ENCODE measurements around the gene WNT5A. TPM values are rescaled to one million over a fixed set of nuclear protein-coding genes. Genes with fewer than 3 reads are reported as not detected.
"Not testable (repeated sequence)": the region's sequence is repeated elsewhere in the genome, so short reads cannot be mapped to it uniquely, and the experiment has no call there.

The WNT5A gene
- total and polyA plus RNA-seq, 2 experiments from 2014 or later, result 76.1 to 298 TPM

- Histone ChIP-seq H3K9me2 (ENCODE audit: insufficient read depth) (no peaks in the 10 kb centered on the region), H3K9ac (no peak overlapping the region), H3K36me3 (ENCODE audit: low read depth) (no peaks in the 10 kb centered on the region), H3K79me2 (ENCODE audit: insufficient read depth) (no peaks in the 10 kb centered on the region), H3K9me3 (ENCODE audit: low read depth) (no peaks in the 10 kb centered on the region), H3F3A (ENCODE audit: insufficient read depth) (peaks cover 9% of the 10 kb centered on the region; the same call in 1 of the 2 replicates), H3K4me2 (ENCODE audit: unreplicated experiment) (no peak overlapping the region), H3K4me1 (ENCODE audit: insufficient read depth) (peaks cover 16% of the 10 kb centered on the region), H3K4me3 (no peak overlapping the region), H3K27me3 (replicated peaks; ENCODE audit: insufficient read depth) (peaks cover 4% of the 10 kb centered on the region; the same call in 1 of the 2 replicates), H4K20me1 (ENCODE audit: insufficient read depth) (no peaks in the 10 kb centered on the region), H2AFZ (no peak overlapping the region), H3K27ac (no peak overlapping the region)
- TF ChIP-seq EZH2 (IDR thresholded peaks at IDR 0.05; ENCODE audit: insufficient read depth, poor library complexity, severe bottlenecking) (no peak), EZH2phosphoT487 (IDR thresholded peaks at IDR 0.05; ENCODE audit: insufficient read depth, low read depth) (no peak)
- WGBS, 2 experiments (ENCODE audit: low coverage in 1 of 2, low lambda C conversion rate in 2 of 2, missing lambda C conversion rate in 2 of 2), result 56 to 58% methylated on average over 4 of the region's 4 CpGs
- in situ Hi-C loops (cut with MboI), result no loop called here
- no peak for DNase-seq
These were observed 18.7 kb upstream of the WNT5A start for GRCh38 chr3:55505776-55506175.

GRCh38 chr3:55505102-55505501 lies 18.0 kb upstream of the WNT5A start:
- H3K79me2 ChIP-seq (ENCODE audit: insufficient read depth); H3K9me2 ChIP-seq (ENCODE audit: insufficient read depth); H3K4me3 ChIP-seq; H2AFZ ChIP-seq; H3K27ac ChIP-seq; H3K9me3 ChIP-seq (ENCODE audit: low read depth); H3K4me2 ChIP-seq (ENCODE audit: unreplicated experiment); H3K9ac ChIP-seq; H3K36me3 ChIP-seq (ENCODE audit: low read depth); H4K20me1 ChIP-seq (ENCODE audit: insufficient read depth); in situ Hi-C loops (cut with MboI); H3K27me3 ChIP-seq (replicated peaks; ENCODE audit: insufficient read depth): not testable (repeated sequence)
- peak; percentile 44 for DNase-seq
- 69 to 73% methylated on average over 6 of the region's 6 CpGs for WGBS, 2 experiments (ENCODE audit: low coverage in 1 of 2, low lambda C conversion rate in 2 of 2, missing lambda C conversion rate in 2 of 2)
- Histone ChIP-seq H3K4me1 (ENCODE audit: insufficient read depth) (peaks cover 22% of the 10 kb centered on the region), H3F3A (ENCODE audit: insufficient read depth) (peaks cover 13% of the 10 kb centered on the region; the same call in 1 of the 2 replicates)

GRCh38 chr3:55501905-55502304 lies 14.8 kb upstream of the WNT5A start:
- Histone ChIP-seq H3K9me3 (ENCODE audit: low read depth) (no peaks in the 10 kb centered on the region), H2AFZ (no peak overlapping the region), H3K36me3 (ENCODE audit: low read depth) (no peaks in the 10 kb centered on the region), H3K27ac (no peak overlapping the region), H3K4me3 (no peak overlapping the region), H3K9me2 (ENCODE audit: insufficient read depth) (no peaks in the 10 kb centered on the region), H3F3A (ENCODE audit: insufficient read depth) (peaks cover 15% of the 10 kb centered on the region; the same call in 1 of the 2 replicates), H3K4me1 (ENCODE audit: insufficient read depth) (peaks cover 23% of the 10 kb centered on the region), H3K4me2 (ENCODE audit: unreplicated experiment) (peak overlapping the region; percentile 13), H4K20me1 (ENCODE audit: insufficient read depth) (no peaks in the 10 kb centered on the region), H3K79me2 (ENCODE audit: insufficient read depth) (no peaks in the 10 kb centered on the region), H3K9ac (no peak overlapping the region), H3K27me3 (replicated peaks; ENCODE audit: insufficient read depth) (0 out of 2 replicates have a peak, but pooled peaks cover under 1% of the 10 kb centered on the region)
- in situ Hi-C loops (cut with MboI), result no loop called here
- DNase-seq, result peak; percentile 42
- TF ChIP-seq EZH2 (IDR thresholded peaks at IDR 0.05; ENCODE audit: insufficient read depth, poor library complexity, severe bottlenecking), result no peak
- no peak for TF ChIP-seq EZH2phosphoT487 (IDR thresholded peaks at IDR 0.05; ENCODE audit: insufficient read depth, low read depth)
- 51 to 53% methylated on average over 3 of the region's 3 CpGs for WGBS, 2 experiments (ENCODE audit: low coverage in 1 of 2, low lambda C conversion rate in 2 of 2, missing lambda C conversion rate in 2 of 2)

DNA sequence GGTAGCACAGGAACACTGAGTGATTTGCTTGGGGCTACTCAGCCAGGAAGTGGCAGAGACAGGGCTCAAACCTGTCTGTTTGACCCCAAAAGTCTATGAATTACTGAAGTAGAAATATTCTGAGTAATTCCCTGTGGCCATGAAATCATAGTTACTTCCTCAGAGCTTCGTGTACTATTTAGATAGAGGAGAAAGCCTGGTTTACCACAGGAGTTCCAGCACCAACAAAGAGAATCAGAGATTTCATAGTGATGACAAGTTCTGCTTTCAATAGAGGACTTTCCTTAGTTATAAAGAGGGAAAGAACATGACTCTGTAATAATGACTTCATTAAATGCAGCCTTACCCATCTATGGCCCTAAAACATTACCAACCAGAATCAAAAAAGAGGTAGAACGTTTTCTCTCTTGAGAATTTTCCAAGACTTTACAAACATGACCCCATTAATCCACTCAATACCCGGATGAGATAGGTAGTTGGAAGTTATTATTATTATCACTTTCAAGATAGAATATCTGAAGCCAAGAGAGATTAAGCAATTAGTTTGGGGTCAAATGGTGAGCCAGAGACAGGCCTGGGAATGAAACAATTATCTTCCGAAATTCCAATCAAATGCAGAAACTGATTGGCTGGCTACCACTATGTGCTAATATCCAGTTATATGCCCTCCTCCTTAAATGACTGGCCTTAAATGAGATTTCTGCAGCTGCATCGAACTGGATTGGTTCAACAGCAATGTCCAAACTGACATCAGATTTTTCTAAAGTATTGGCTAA lies 13.6 kb upstream of the WNT5A start:
- H3K4me1 ChIP-seq (ENCODE audit: insufficient read depth), result peaks cover 23% of the 10 kb centered on the region
- 46 to 53% methylated on average over 5 of the region's 5 CpGs for WGBS, 2 experiments (ENCODE audit: low coverage in 1 of 2, low lambda C conversion rate in 2 of 2, missing lambda C conversion rate in 2 of 2)
- peak; percentile 54 for DNase-seq
- no peaks in the 10 kb centered on the region for H3K9me2 ChIP-seq (ENCODE audit: insufficient read depth)
- TF ChIP-seq EZH2phosphoT487 (IDR thresholded peaks at IDR 0.05; ENCODE audit: insufficient read depth, low read depth) (no peak), EZH2 (IDR thresholded peaks at IDR 0.05; ENCODE audit: insufficient read depth, poor library complexity, severe bottlenecking) (no peak)
- H2AFZ ChIP-seq, result no peak overlapping the region
- H3K36me3 ChIP-seq (ENCODE audit: low read depth), result no peaks in the 10 kb centered on the region
- in situ Hi-C loops (cut with MboI), result no loop called here
- H3F3A ChIP-seq (ENCODE audit: insufficient read depth), result peaks cover 15% of the 10 kb centered on the region; the same call in 1 of the 2 replicates
- H3K4me2 ChIP-seq (ENCODE audit: unreplicated experiment), result no peak overlapping the region
- H3K9me3 ChIP-seq (ENCODE audit: low read depth), result no peaks in the 10 kb centered on the region
- H4K20me1 ChIP-seq (ENCODE audit: insufficient read depth), result no peaks in the 10 kb centered on the region
- H3K9ac ChIP-seq, result no peak overlapping the region
- no peak overlapping the region for H3K4me3 ChIP-seq
- no peaks in the 10 kb centered on the region for H3K27me3 ChIP-seq (replicated peaks; ENCODE audit: insufficient read depth)
- no peak overlapping the region for H3K27ac ChIP-seq
- H3K79me2 ChIP-seq (ENCODE audit: insufficient read depth), result no peaks in the 10 kb centered on the region

All from GM23248 (cell line).